HG02870 (cell line): ENCODE results near the gene ITPR1.
"Not testable (repeated sequence)": the region's sequence is repeated elsewhere in the genome, so short reads cannot be mapped to it uniquely, and the experiment has no call there.

Source experiments
- ATAC-seq: cut with Tn5 transposase; IDR thresholded peaks from one replicate; pipeline ENCODE4 v1.9.1; 2021; ENCODE audit warnings: mild to moderate bottlenecking, moderate library complexity; ENCODE audit not compliant: unreplicated experiment

The ITPR1 gene

GRCh38 chr3:4753073-4753691, 260.0 kb downstream of the ITPR1 start:
- ATAC-seq: no peak

DNA sequence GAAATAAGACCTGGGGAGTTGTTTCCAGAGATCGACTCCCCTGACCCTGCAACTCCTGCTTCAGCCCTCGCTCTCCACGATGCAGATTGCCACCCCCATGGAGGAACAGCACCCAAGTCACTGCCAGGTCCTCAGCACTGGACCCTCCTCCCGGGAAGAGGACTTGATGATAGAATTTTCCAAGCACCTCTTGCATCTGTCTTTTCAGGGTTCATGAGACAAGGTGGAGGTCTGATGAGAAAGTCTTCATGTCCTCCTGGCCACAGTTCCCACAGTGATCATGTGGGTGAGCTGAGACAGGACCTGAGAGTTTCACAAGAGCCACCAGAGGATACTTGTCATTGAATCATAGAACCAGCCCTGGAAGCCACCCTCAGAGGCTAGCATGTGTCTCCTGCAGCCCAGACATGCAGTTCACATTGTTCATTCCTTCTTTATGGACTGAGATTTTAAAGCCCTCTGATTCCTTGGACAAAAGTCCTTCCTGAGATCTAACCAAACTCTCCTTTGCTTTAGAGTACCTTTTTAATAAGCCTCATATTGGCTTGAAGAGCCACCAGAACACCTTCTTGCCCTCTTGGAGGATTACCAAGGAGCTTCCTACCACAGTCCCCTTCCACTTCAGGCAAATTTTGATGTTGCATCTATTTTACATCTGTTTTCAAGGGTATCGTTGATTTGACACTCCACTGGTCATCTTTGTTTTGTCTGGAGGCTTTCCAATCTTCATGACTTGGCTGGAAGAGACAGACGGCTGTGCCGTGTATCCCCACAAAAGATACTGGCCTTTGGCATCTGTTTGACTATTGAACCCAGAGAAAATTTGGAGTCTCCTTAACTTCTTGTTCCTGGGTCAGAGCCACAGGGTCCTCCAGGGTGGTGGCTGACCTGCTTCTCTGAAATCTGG, 261.3 kb downstream of the ITPR1 start:
- peak; percentile 73 for ATAC-seq

DNA sequence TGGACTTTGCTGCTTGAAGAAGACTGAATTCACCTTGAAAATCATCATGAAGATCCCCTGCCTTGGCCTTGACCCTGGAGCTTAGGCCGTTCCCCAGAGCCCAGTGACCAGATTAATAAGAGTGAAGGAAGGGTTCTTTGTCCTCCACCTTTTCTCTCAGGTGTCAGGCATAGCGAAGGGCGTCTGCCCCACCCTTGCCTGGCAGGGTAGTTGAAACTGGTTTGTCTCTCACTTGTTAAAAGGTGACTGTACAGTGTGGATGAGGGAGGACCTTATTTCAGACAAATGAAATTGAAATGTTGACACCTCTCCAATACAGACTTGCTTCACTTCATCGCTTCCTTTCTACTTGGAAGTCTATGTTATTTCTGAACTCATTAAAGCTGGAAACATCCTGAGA, 262.4 kb downstream of the ITPR1 start:
- no peak for ATAC-seq

DNA sequence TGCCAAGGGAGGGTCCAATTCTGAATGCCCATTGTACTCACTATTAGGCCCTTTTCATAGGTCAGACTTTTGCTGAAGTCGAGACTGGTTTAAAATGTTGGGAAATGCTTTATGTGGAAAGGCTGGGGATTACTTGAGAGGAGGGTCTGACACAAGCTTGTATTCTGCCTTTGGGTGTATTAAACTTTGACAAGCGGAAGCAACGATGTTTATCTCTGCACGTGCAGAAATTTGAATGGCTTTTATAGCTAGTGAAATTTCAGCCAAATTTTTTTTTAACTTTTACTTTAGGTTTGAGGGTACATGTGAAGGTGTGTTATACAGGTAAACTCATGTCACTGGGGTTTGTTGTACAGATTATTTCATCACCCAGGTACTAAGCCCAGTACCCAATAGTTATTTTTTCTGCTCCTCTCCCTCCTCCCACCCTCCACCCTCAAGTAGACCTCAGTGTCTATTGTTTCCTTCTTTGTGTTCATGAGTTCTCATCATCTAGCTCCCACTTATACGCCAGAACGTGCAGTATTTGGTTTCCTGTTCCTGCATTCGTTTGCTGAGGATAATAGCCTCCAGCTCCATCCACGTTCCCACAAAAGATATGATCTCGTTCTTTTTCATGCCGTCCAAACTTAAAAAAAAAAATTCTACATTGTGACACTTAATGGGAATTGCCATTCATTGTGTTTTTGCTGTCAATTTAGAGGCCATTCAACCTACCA, 263.1 kb downstream of the ITPR1 start:
- ATAC-seq: no peak

DNA sequence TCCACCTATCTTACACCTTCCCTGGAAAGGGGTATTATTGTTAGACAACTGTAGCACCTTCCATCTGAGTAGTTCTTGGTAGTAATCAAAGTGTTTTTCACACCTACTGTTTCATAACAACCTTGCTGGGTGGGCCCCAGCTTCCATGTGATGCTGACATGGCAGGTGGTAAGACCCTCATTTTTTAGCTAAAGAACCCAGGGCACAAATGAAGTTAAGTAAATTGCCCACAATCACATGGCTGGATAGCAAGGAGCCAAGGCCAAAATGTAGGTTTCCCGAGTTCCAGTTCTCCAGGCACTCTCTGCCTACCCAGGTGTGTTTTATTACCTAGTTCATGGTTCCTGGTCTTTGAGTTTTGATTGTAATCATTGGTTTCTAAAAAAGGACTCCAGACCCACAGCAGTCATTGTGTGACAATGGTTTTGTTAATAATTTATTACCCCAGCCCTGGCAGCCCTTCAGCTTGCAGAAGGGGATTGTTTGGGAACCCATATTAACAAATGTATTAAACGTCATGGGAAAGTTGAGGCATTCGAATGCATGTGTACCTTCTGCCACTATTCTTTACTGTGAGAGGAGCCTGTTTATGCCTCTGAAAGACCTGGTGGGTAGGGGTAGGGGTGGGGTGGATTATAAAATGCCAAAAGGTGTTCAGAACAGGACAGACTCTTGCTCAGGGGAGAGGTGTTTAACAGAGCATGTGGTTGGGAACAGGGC, 263.9 kb downstream of the ITPR1 start:
- ATAC-seq: no peak

GRCh38 chr3:4757575-4758248, 264.6 kb downstream of the ITPR1 start:
- ATAC-seq: no peak

DNA sequence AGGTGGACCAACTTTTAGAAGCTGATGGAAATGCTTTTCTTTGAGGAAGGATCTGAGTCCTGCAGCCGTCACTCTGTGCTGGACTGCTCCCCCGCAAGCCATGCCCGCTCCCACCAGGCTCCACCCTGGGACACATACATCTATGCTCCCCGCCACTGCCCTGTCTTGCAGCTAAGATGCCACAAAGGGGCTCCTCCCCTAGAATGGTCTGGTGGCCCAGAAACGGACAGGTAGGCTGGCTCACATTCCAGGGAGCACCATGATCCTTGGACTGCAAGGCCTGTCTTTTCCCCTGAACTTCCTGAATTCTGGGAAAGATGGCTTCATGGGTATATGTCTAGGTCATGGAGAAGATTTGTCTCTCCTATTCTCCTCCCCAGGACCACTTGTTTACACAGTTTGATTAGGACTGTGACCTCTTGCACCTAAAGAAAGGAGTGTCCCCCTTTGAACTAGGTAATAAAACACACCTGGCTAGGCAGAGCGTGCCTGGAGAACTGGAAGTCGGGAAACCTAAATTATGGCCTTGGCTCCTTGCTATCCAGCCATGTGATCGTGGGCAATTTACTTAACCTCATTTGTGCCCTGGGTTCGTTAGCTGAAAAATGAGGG, 265.2 kb downstream of the ITPR1 start:
- ATAC-seq: no peak

- ATAC-seq: no peak
Measured at GRCh38 chr3:4758957-4759656, 266.0 kb downstream of the ITPR1 start.

- no peak for ATAC-seq
Measured at GRCh38 chr3:4759689-4760312, 266.7 kb downstream of the ITPR1 start.

DNA sequence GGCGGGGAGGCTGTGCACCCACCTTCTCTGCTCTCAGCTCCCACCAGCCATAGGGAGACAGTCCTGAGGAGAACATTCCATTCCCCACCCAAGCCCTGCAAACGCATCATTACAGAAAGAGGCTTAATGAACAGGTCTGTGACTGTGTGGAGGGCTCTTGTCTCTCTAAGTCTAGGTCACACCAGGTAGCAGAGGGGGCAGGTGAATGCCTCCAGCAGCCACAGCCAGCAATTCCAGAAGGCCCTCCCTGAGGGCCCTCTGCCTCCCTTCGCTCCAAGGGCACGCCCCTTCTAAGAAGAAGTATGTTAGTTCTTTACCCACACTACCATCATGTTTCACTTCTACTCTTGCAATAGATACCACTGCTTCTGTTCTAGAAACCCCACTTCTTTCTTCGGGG, 268.6 kb downstream of the ITPR1 start:
- no peak for ATAC-seq

- not testable (repeated sequence) for ATAC-seq
Measured at GRCh38 chr3:4762481-4763230, 269.5 kb downstream of the ITPR1 start.

DNA sequence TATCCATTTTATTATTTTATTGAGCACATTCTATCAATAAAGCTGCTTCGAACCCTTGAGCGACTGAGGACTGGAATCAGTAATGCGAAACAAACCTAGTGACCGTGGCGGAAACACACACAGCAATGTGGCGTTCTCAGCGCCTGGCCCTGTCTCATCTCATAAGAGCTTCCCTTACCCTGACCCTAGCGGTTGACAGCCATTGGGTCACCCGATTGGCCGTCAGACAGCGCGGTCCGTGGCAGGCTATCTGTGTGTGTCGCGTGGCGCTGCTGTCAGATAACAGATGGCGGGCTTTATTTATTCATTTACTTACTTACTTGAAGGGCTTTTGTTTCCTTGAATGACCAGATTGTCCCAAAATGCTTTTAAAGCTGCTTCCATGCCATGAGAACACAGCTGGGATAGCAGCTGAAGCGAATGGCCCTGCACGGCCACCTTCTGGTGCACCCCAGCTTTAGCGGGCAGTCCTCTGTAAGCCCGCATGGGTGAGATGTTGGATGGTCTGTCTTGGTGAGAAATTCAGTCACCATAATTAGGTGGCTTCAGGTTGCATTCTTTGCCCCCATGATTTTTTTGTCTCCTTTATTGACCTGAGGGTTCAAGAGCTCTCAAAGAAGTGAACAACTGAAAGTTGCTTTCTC, 270.6 kb downstream of the ITPR1 start:
- no peak for ATAC-seq

- no peak for ATAC-seq
Measured at GRCh38 chr3:4765212-4765611, 272.1 kb downstream of the ITPR1 start.

DNA sequence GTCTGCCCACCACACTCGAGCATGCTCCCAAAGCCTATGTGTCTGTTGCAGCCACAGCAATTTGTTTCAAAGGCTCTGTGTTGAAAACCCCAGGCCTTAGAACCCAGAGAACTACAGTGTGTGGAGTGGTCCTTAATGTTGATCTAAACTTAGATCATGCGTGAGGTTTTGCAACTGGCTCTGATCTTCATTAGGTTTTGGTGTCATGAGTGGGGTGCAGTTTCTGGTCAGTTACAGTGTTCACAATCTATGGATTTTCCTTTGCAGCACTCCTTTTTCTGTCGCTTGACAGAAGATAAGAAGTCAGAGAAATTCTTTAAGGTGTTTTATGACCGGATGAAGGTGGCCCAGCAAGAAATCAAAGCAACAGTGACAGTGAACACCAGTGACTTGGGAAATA, 273.1 kb downstream of the ITPR1 start:
- ATAC-seq: no peak

GRCh38 chr3:4766716-4767499, 273.8 kb downstream of the ITPR1 start:
- no peak for ATAC-seq

DNA sequence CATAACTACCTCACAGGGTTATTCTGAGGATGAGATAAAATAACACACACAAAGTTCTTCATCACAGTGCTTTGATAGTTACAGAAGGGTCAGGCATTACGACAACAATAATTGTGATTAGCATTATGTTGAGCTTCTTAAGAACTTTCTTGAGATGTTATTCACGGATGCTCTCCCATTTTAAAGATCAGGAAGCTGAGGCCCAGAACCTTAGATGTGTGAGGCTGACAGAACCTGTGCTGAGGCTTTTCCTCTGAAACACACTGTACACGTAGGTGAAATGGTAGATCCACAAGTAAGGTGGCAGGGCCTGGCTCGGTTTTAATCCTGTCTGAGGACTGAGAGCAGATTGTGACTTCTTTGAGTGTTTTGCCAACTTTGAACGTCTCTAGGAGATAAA, 274.9 kb downstream of the ITPR1 start:
- ATAC-seq: no peak

DNA sequence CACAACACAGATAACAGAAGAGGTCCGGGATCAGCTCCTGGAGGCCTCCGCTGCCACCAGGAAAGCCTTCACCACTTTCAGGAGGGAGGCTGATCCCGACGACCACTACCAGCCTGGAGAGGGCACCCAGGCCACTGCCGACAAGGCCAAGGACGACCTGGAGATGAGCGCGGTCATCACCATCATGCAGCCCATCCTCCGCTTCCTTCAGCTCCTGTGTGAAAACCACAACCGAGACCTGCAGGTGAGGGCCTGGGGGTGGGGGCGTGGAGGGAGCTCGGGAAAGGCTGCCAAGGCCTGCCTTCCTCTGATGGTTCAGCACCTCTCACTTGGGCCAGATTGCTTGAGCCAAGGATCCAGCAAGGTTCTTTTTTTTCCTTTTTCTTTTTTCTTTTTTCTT, 275.4 kb downstream of the ITPR1 start:
- no peak for ATAC-seq
